GM23338 (cell line): ENCODE data around the gene PFN2. TPM values are rescaled to one million over a fixed set of nuclear protein-coding genes. Genes with fewer than 3 reads are reported as not detected.

Source experiments
- ATAC-seq: fragments of 200-7000 bp; cut with Tn5 transposase; 3 replicates; pipeline ENCODE4 v1.9.1; 2020
- DNase-seq: peaks from one replicate; pipeline ENCODE4 v3.0.0-alpha.2; 2015; ENCODE audit warnings: low spot score
- H2AFZ ChIP-seq: fragments of 200-600 bp; sonication (generic); 2 replicates; pipeline ENCODE4 v1.8.0; 2016; ENCODE audit warnings: antibody characterized with exemption, mild to moderate bottlenecking, moderate library complexity
- H3F3A ChIP-seq: fragments of 200-600 bp; sonication (generic); replicated peaks from 2 replicates; pipeline ENCODE4 v1.8.0; 2017; ENCODE audit warnings: antibody characterized with exemption, mixed run types, low read depth
- H3K27ac ChIP-seq: fragments of 200-600 bp; sonication (generic); 2 replicates; pipeline ENCODE4 v1.6.1; 2016; ENCODE audit warnings: low read depth
- H3K27me3 ChIP-seq: fragments of 200-600 bp; sonication (generic); 2 replicates; pipeline ENCODE4 v1.8.0; 2016; ENCODE audit warnings: mild to moderate bottlenecking, mixed run types, moderate library complexity; ENCODE audit not compliant: insufficient read depth
- H3K36me3 ChIP-seq: fragments of 200-600 bp; sonication (generic); 2 replicates; pipeline ENCODE4 v1.8.0; 2016; ENCODE audit warnings: mild to moderate bottlenecking; ENCODE audit not compliant: insufficient read depth
- H3K4me1 ChIP-seq: fragments of 200-600 bp; sonication (generic); 2 replicates; pipeline ENCODE4 v1.8.0; 2016; ENCODE audit warnings: mild to moderate bottlenecking, moderate library complexity; ENCODE audit not compliant: insufficient read depth
- H3K4me2 ChIP-seq: fragments of 200-600 bp; sonication (generic); 2 replicates; pipeline ENCODE4 v1.7.1; 2017; ENCODE audit warnings: mixed run types
- H3K4me3 ChIP-seq: fragments of 200-600 bp; sonication (generic); 2 replicates; pipeline ENCODE4 v1.6.1; 2016; ENCODE audit warnings: mixed run types
- H3K79me2 ChIP-seq: fragments of 200-600 bp; sonication (generic); replicated peaks from 2 replicates; pipeline ENCODE4 v1.8.0; 2017; ENCODE audit warnings: mild to moderate bottlenecking; ENCODE audit not compliant: insufficient read depth
- H3K9me2 ChIP-seq: fragments of 200-600 bp; sonication (generic); 2 replicates; pipeline ENCODE4 v1.8.0; 2017; ENCODE audit not compliant: insufficient read depth
- H4K20me1 ChIP-seq: fragments of 200-600 bp; sonication (generic); replicated peaks from 2 replicates; pipeline ENCODE4 v1.8.0; 2017; ENCODE audit warnings: mild to moderate bottlenecking; ENCODE audit not compliant: insufficient read depth
- H3K27ac Mint-ChIP-seq: 2 replicates; pipeline ENCODE4 v1.8.0; 2020; ENCODE audit warnings: inconsistent platforms, mild to moderate bottlenecking, moderate library complexity, mixed read lengths
- H3K27me3 Mint-ChIP-seq: 3 replicates; pipeline ENCODE4 v1.8.0; 2022; ENCODE audit warnings: low read depth, mild to moderate bottlenecking, moderate library complexity, mixed read lengths, inconsistent platforms; ENCODE audit not compliant: insufficient read depth, poor library complexity
- H3K36me3 Mint-ChIP-seq: 3 replicates; pipeline ENCODE4 v1.8.0; 2021; ENCODE audit warnings: low read depth, mild to moderate bottlenecking, inconsistent platforms, moderate library complexity, mixed read lengths
- H3K4me1 Mint-ChIP-seq: 3 replicates; pipeline ENCODE4 v1.8.0; 2020; ENCODE audit warnings: mild to moderate bottlenecking, inconsistent platforms, mixed read lengths
- H3K4me3 Mint-ChIP-seq: 3 replicates; pipeline ENCODE4 v1.8.0; 2021; ENCODE audit warnings: moderate library complexity, mild to moderate bottlenecking, inconsistent platforms, mixed read lengths
- H3K9me3 Mint-ChIP-seq: 3 replicates; pipeline ENCODE4 v1.8.0; 2020; ENCODE audit warnings: moderate library complexity, mild to moderate bottlenecking, inconsistent platforms, mixed read lengths
- CTCF ChIP-seq, 2 experiments: fragments of 200-600 bp in 1 of 2; sonication (generic) in 1 of 2; conservative IDR thresholded peaks; 2 replicates each; pipeline versions ENCODE4 v1.5.1 to v1.6.1; 2016 to 2017; ENCODE audit warnings: antibody characterized with exemption in 2 of 2, low read depth in 2 of 2, mild to moderate bottlenecking in 2 of 2, moderate library complexity in 1 of 2
- EZH2 ChIP-seq: fragments of 200-600 bp; sonication (generic); IDR thresholded peaks from one replicate; pipeline ENCODE4 v1.8.0; 2017; ENCODE audit warnings: antibody characterized with exemption, mild to moderate bottlenecking, low read depth; ENCODE audit not compliant: unreplicated experiment
- JUNB ChIP-seq: IDR thresholded peaks from one replicate; pipeline ENCODE4 v1.6.1; 2016; ENCODE audit warnings: antibody characterized with exemption; ENCODE audit not compliant: unreplicated experiment
- STAT1 ChIP-seq: IDR thresholded peaks from one replicate; pipeline ENCODE4 v1.6.1; 2016; ENCODE audit warnings: antibody characterized with exemption; ENCODE audit not compliant: unreplicated experiment
- ZNF114 ChIP-seq: fragments of 250-450 bp; sonication (Bioruptor Pico); IDR thresholded peaks from 2 replicates; pipeline ENCODE4 v1.5.0; 2020; ENCODE audit warnings: mild to moderate bottlenecking, moderate library complexity
- ZNF331 ChIP-seq: fragments of 250-450 bp; sonication (Bioruptor Pico); IDR thresholded peaks from 2 replicates; pipeline ENCODE4 v1.5.0; 2020; ENCODE audit warnings: low read depth, mild to moderate bottlenecking, moderate library complexity
- ZNF462 ChIP-seq: fragments of 250-450 bp; sonication (Bioruptor Pico); IDR thresholded peaks from 2 replicates; pipeline ENCODE4 v1.5.0; 2020; ENCODE audit warnings: mild to moderate bottlenecking, moderate library complexity
- polyA plus RNA-seq: library from polyadenylated mRNA; unstranded; fragments of >200 nt; fragmentation: Nextera tagmentation; extraction: Ambion mirVana; gene quantifications from 2 replicates; pipeline ENCODE4 v1.2.1, GENCODE V29; 2016
- total RNA-seq: library from RNA; depleted of rRNA; stranded (reverse); fragments of >200 nt; shearing (Covaris generic); gene quantifications from 2 replicates; pipeline ENCODE4 v1.2.3, GENCODE V29; 2014
- TF ChIP-seq, protein P1 (sequence below): IDR thresholded peaks from 2 replicates; pipeline ENCODE4 v1.6.1; 2016; ENCODE audit warnings: antibody characterized with exemption

PFN2 gene
- total and polyA plus RNA-seq, 2 experiments from 2014 or later = 183 to 212 TPM

DNA sequence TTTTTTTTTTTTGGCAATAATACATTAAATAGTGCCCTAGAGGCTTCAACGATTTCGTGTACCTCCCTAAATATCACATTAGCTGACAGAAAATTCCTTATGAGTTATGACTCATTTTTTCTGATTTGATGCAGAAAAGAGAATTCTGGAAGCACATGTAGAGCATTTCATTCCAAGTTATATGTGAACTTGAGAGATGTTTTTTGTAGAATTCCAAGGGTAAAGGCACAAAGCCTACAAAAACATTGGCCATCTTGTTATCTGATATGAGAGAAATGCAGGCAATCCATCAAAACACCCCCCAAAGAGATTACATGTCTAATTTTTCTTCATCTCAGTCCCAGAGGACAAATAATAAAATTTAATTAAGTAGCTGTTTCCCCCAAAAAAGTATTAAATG, 6.7 kb upstream of the PFN2 start:
- Histone ChIP-seq H2AFZ (no peak overlapping the region), H3K27me3 (no peaks in the 10 kb centered on the region), H3K4me1 (peaks cover 6% of the 10 kb centered on the region; the same call in 1 of the 2 replicates), H3K27ac (no peak overlapping the region), H4K20me1 (no peaks in the 10 kb centered on the region), H3K36me3 (no peaks in the 10 kb centered on the region), H3K4me3 (no peak overlapping the region), H3K79me2 (peaks cover 15% of the 10 kb centered on the region), H3K4me2 (no peak overlapping the region), H3K9me2 (no peaks in the 10 kb centered on the region), H3F3A (no peaks in the 10 kb centered on the region)
- DNase-seq (no peak), ATAC-seq (no peak)
- TF ChIP-seq, protein P1, sequence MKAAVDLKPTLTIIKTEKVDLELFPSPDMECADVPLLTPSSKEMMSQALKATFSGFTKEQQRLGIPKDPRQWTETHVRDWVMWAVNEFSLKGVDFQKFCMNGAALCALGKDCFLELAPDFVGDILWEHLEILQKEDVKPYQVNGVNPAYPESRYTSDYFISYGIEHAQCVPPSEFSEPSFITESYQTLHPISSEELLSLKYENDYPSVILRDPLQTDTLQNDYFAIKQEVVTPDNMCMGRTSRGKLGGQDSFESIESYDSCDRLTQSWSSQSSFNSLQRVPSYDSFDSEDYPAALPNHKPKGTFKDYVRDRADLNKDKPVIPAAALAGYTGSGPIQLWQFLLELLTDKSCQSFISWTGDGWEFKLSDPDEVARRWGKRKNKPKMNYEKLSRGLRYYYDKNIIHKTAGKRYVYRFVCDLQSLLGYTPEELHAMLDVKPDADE = no peak
- TF ChIP-seq EZH2 (no peak), JUNB (no peak), CTCF (conservative IDR thresholded peaks at IDR 0.05; ENCODE audit: low read depth in 2 of 2) (no peak), ZNF114 (no peak)
- Mint-ChIP-seq H3K27ac (no peak overlapping the region), H3K4me3 (no peak overlapping the region), H3K27me3 (no peaks in the 10 kb centered on the region), H3K9me3 (no peaks in the 10 kb centered on the region), H3K4me1 (peaks cover 16% of the 10 kb centered on the region), H3K36me3 (no peaks in the 10 kb centered on the region)

- Histone ChIP-seq H3K27ac (no peak overlapping the region), H3K36me3 (no peaks in the 10 kb centered on the region), H3K79me2 (peaks cover 20% of the 10 kb centered on the region), H4K20me1 (no peaks in the 10 kb centered on the region), H2AFZ (no peak overlapping the region), H3K4me3 (no peak overlapping the region), H3K4me1 (peaks cover 9% of the 10 kb centered on the region; the same call in 1 of the 2 replicates), H3K4me2 (no peak overlapping the region), H3F3A (no peaks in the 10 kb centered on the region), H3K9me2 (no peaks in the 10 kb centered on the region), H3K27me3 (no peaks in the 10 kb centered on the region)
- TF ChIP-seq ZNF462 (CRISPR knock-in tag) (no peak), CTCF (conservative IDR thresholded peaks at IDR 0.05; ENCODE audit: low read depth in 2 of 2) (peak; percentile 68 to 76), ZNF331 (no peak), STAT1 (no peak), EZH2 (no peak)
- TF ChIP-seq, protein P1 = no peak
- Mint-ChIP-seq H3K4me1 (peaks cover 24% of the 10 kb centered on the region), H3K27me3 (peaks cover 4% of the 10 kb centered on the region), H3K27ac (no peak overlapping the region), H3K9me3 (no peaks in the 10 kb centered on the region; the same call in 1 of the 3 replicates), H3K4me3 (no peak overlapping the region), H3K36me3 (no peaks in the 10 kb centered on the region; the same call in 2 of the 3 replicates)
- ATAC-seq (peak; percentile 47), DNase-seq (peak; percentile 78)
Measured at GRCh38 chr3:149975919-149976318, 5.2 kb upstream of the PFN2 start.
